Psoas muscle (tissue), 8 donors: ENCODE data around the gene KLHL29. TPM values are rescaled to one million over a fixed set of nuclear protein-coding genes. Genes with fewer than 3 reads are reported as not detected.
A peak's percentile ranks its signal among the peaks of the same experiment; 100 is the strongest.

Source experiments
- ATAC-seq, 4 donors: fragments of 200-7000 bp; cut with Tn5 transposase; one replicate each; pipeline ENCODE4 v1.9.1; 2020; ENCODE audit warnings: moderate library complexity in 3 of 4, mild to moderate bottlenecking in 2 of 4
- DNase-seq, 2 donors: peaks; one replicate each; pipeline ENCODE4 v3.0.0-alpha.2; 2020
- H3K27ac ChIP-seq: fragments of 200-600 bp; one replicate; pipeline ENCODE4 v1.8.0; 2022
- H3K27me3 ChIP-seq, 3 donors: fragments of 200-600 bp in 1 of 3; one replicate each; pipeline versions ENCODE4 v1.6.1 to v1.8.0; 2013 to 2022; ENCODE audit warnings: low read length in 2 of 3, mild to moderate bottlenecking in 2 of 3, moderate library complexity in 1 of 3; ENCODE audit not compliant: insufficient read depth in 3 of 3
- H3K36me3 ChIP-seq, 2 donors: fragments of 200-600 bp in 1 of 2; one replicate each; pipeline versions ENCODE4 v1.6.1 to v1.8.0; 2013 to 2022; ENCODE audit warnings: low read depth in 1 of 2, mild to moderate bottlenecking in 1 of 2, moderate library complexity in 1 of 2; ENCODE audit not compliant: insufficient read depth in 1 of 2
- H3K4me1 ChIP-seq: fragments of 200-600 bp; one replicate; pipeline ENCODE4 v1.8.0; 2022
- H3K4me3 ChIP-seq: fragments of 200-600 bp; one replicate; pipeline ENCODE4 v1.8.0; 2022; ENCODE audit warnings: mild to moderate bottlenecking
- H3K9me3 ChIP-seq: fragments of 200-600 bp; one replicate; pipeline ENCODE4 v1.8.0; 2022
- CTCF ChIP-seq: fragments of 200-600 bp; IDR thresholded peaks from one replicate; pipeline ENCODE4 v1.8.0; 2022; ENCODE audit warnings: antibody characterized with exemption
- WGBS, 3 donors: extraction: QIAGEN DNeasy Blood & Tissue Kit; methylation state at CpG; one replicate each; pipeline versions ENCODE4 v1.1.6 to v1.1.7; 2013; 5-methylcytosine and 5-hydroxymethylcytosine counted together
- intact Hi-C, 2 donors: fragments of 100-400 bp; cut with DNase I; formaldehyde crosslinking; loops; one replicate each; pipeline versions ENCODE4 v1.11.0 to v1.14.2; 2022
- polyA plus RNA-seq, 3 donors: library from polyadenylated mRNA; stranded (reverse); fragments of 200-250 nt; gene quantifications; one replicate each; pipeline ENCODE4 v1.2.3, GENCODE V29; 2013
- total RNA-seq, 4 donors: library from RNA; stranded (reverse); fragmentation: NEBNext Ultra II Directional in 2 of 4; extraction: Animal tissue kit (Norgen Biotek cat#: 25700) in 2 of 4; gene quantifications; one replicate each; pipeline versions ENCODE4 v1.2.1 to v1.2.4, GENCODE V29; 2021 to 2023
- donor health status: healthy with polysubstance abuse.
- donor health status: DM: no; HTN: no; CAD: no; lungs with moderate emphysema.
- donor health status: Bipolar disorder and iron deficiency.
- donor health status: healthy.
- donor health status: DM: yes; HTN: yes; CAD: no.
- donor health status: DM: no; HTN: no; CAD: no.
- donor health status: DM: no; HTN: no; CAD: no.
- donor health status: DM: yes; HTN: yes; CAD: no.

KLHL29 gene
- total and polyA plus RNA-seq, 7 donors: 4.4 to 14.1 (median 6.8) TPM

GRCh38 chr2:23707096-23707495, 322.1 kb downstream of the KLHL29 start:
- no peaks in the 10 kb centered on the region for H3K27me3 ChIP-seq
- WGBS, 3 donors: 86 to 90% (median 87%) methylated on average over 9 of the region's 9 CpGs
- no peak for TF ChIP-seq CTCF

GRCh38 chr2:23708771-23709170, 323.8 kb downstream of the KLHL29 start:
- H3K36me3 ChIP-seq: peaks cover 0 to 57% of the 10 kb centered on the region in 2 donors
- H3K27me3 ChIP-seq: no peaks in the 10 kb centered on the region
- no peak for TF ChIP-seq CTCF
- H3K9me3 ChIP-seq: no peaks in the 10 kb centered on the region
- H3K4me1 ChIP-seq: no peaks in the 10 kb centered on the region
- H3K27ac ChIP-seq: no peak overlapping the region
- no peak for ATAC-seq
- intact Hi-C loops: no loop called here
- WGBS, 3 donors: 89 to 99% (median 99%) methylated on average over 6 of the region's 6 CpGs
- H3K4me3 ChIP-seq: no peak overlapping the region
- no peak for DNase-seq

More at GRCh38 chr2:23707096-23707495, 322.1 kb downstream of the KLHL29 start:
- Histone ChIP-seq H3K4me1 (no peaks in the 10 kb centered on the region), H3K9me3 (no peaks in the 10 kb centered on the region), H3K27ac (no peak overlapping the region), H3K4me3 (no peak overlapping the region), H3K36me3 (peaks cover 0 to 61% of the 10 kb centered on the region in 2 donors)
- ATAC-seq (no peak), DNase-seq (no peak)
- intact Hi-C loops: no loop called here

- TF ChIP-seq CTCF: no peak
- Histone ChIP-seq H3K4me1 (no peaks in the 10 kb centered on the region), H3K9me3 (no peaks in the 10 kb centered on the region), H3K36me3 (peaks cover 0 to 52% of the 10 kb centered on the region in 2 donors), H3K27me3 (no peaks in the 10 kb centered on the region), H3K27ac (no peak overlapping the region), H3K4me3 (no peak overlapping the region)
- WGBS, 3 donors: 93 to 94% (median 94%) methylated on average over 8 of the region's 8 CpGs
- ATAC-seq: no peak
- intact Hi-C loops: no loop called here
- no peak for DNase-seq
Measured at GRCh38 chr2:23709311-23709710, 324.3 kb downstream of the KLHL29 start.

- WGBS, 3 donors: 68 to 80% (median 74%) methylated on average over 7 of the region's 7 CpGs
- H3K9me3 ChIP-seq: no peaks in the 10 kb centered on the region
- DNase-seq (no peak), ATAC-seq (peak; percentile 25 to 51 (median 38))
- intact Hi-C loops: no loop called here
- peaks cover 0 to 25% of the 10 kb centered on the region in 2 donors for H3K36me3 ChIP-seq
- no peak for TF ChIP-seq CTCF
- no peak overlapping the region for H3K4me3 ChIP-seq
- no peak overlapping the region for H3K27ac ChIP-seq
- no peaks in the 10 kb centered on the region for H3K27me3 ChIP-seq
- H3K4me1 ChIP-seq: no peaks in the 10 kb centered on the region
Measured at GRCh38 chr2:23711979-23712755, 327.2 kb downstream of the KLHL29 start.
